ENCODE data around the gene PLEKHH3. TPM values are rescaled to one million over a fixed set of nuclear protein-coding genes. Genes with fewer than 3 reads are reported as not detected.
A peak's percentile ranks its signal among the peaks of the same experiment; 100 is the strongest.

PLEKHH3 gene
- total and polyA plus RNA-seq, 2 experiments from 2014 or later = 20.5 to 33.7 TPM

DNA sequence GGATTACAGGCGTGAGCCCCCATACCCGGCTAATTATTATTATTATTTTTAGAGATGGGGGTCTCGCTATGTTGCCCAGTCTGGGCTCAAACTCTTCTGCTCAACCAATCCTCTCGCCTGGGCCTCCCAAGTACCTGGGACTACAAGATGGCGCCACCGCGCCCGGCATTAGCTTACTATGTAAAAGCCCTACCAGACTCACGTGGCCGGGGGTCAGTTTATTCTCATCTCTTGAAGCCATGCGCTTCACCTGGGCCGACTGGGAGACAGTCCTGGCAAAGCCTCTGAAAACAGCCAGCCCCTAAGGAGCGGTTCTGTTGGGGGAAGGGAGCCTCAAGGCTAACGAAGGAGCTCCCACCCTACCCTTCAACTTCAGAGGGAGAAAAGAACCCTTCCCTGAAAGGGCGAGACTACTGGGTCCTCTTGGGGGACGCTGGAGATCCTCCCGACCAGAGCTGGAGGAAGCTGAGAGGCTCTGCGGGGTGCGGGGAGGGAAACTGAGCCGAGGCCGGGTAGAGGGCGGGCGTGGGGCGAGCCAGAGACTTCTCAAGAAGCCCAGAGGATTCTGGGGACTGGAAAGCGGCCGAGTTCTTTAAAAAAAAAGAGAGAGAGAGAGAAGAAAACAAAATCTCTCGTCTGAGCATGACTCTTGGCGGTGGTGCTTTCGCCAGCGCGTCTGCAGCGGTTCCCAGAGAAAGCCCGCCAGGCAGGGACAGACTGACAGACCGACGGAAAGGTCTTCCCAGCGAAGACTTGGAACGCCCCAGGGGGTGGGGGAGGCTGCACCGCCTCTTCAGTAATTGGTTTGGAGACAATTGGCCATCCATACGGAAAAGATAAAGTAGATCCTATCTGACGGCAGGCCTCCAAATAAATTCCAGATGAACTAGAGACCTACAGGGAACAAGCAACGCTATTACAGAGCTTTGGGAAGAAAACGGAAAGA is 23.3 kb downstream of the PLEKHH3 start:
- Histone ChIP-seq H2AFZ (peak overlapping the region; percentile 97), H3K79me2 (no peaks in the 10 kb centered on the region), H3K4me2 (peak overlapping the region; percentile 85), H3K27ac (peak overlapping the region; percentile 97), H3K36me3 (replicated peaks; ENCODE audit: insufficient read depth, low read depth) (no peaks in the 10 kb centered on the region), H3K4me3 (peak overlapping the region; percentile 26), H3K9me3 (ENCODE audit: low read depth) (no peaks in the 10 kb centered on the region), H3K27me3 (no peaks in the 10 kb centered on the region), H4K20me1 (ENCODE audit: insufficient read depth, poor library complexity, severe bottlenecking) (no peaks in the 10 kb centered on the region), H3K4me1 (ENCODE audit: insufficient read depth) (peaks cover 4% of the 10 kb centered on the region), H3K9me2 (replicated peaks; ENCODE audit: insufficient read depth) (no peaks in the 10 kb centered on the region)
- peak; percentile 68 for DNase-seq (ENCODE audit: low spot score)
- TF ChIP-seq EZH2phosphoT487 (IDR thresholded peaks at IDR 0.05; ENCODE audit: low read depth, severe bottlenecking, unreplicated experiment) (no peak), EZH2 (IDR thresholded peaks at IDR 0.05; ENCODE audit: borderline replicate concordance) (no peak)
- TF ChIP-seq, protein P1, sequence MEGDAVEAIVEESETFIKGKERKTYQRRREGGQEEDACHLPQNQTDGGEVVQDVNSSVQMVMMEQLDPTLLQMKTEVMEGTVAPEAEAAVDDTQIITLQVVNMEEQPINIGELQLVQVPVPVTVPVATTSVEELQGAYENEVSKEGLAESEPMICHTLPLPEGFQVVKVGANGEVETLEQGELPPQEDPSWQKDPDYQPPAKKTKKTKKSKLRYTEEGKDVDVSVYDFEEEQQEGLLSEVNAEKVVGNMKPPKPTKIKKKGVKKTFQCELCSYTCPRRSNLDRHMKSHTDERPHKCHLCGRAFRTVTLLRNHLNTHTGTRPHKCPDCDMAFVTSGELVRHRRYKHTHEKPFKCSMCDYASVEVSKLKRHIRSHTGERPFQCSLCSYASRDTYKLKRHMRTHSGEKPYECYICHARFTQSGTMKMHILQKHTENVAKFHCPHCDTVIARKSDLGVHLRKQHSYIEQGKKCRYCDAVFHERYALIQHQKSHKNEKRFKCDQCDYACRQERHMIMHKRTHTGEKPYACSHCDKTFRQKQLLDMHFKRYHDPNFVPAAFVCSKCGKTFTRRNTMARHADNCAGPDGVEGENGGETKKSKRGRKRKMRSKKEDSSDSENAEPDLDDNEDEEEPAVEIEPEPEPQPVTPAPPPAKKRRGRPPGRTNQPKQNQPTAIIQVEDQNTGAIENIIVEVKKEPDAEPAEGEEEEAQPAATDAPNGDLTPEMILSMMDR (IDR thresholded peaks at IDR 0.05; ENCODE audit: poor library complexity) = no peak
- WGBS (ENCODE audit: low lambda C conversion rate, missing lambda C conversion rate) = 33% methylated on average over 34 of the region's 42 CpGs

GRCh38 chr17:42651392-42651791 is 25.4 kb downstream of the PLEKHH3 start:
- 91% methylated on average over 4 of the region's 4 CpGs for WGBS (ENCODE audit: low lambda C conversion rate, missing lambda C conversion rate)
- Histone ChIP-seq H3K27ac (no peak overlapping the region), H3K9me2 (replicated peaks; ENCODE audit: insufficient read depth) (no peaks in the 10 kb centered on the region), H3K4me3 (no peak overlapping the region), H3K9me3 (ENCODE audit: low read depth) (no peaks in the 10 kb centered on the region), H3K79me2 (no peaks in the 10 kb centered on the region), H3K27me3 (no peaks in the 10 kb centered on the region), H3K4me1 (ENCODE audit: insufficient read depth) (peaks cover 4% of the 10 kb centered on the region), H4K20me1 (ENCODE audit: insufficient read depth, poor library complexity, severe bottlenecking) (no peaks in the 10 kb centered on the region), H2AFZ (no peak overlapping the region), H3K4me2 (no peak overlapping the region), H3K36me3 (replicated peaks; ENCODE audit: insufficient read depth, low read depth) (no peaks in the 10 kb centered on the region)
- TF ChIP-seq, protein P1 (IDR thresholded peaks at IDR 0.05; ENCODE audit: poor library complexity) = no peak
- TF ChIP-seq EZH2phosphoT487 (IDR thresholded peaks at IDR 0.05; ENCODE audit: low read depth, severe bottlenecking, unreplicated experiment) = no peak
- TF ChIP-seq EZH2 (IDR thresholded peaks at IDR 0.05; ENCODE audit: borderline replicate concordance) = no peak
- DNase-seq (ENCODE audit: low spot score) = no peak

DNA sequence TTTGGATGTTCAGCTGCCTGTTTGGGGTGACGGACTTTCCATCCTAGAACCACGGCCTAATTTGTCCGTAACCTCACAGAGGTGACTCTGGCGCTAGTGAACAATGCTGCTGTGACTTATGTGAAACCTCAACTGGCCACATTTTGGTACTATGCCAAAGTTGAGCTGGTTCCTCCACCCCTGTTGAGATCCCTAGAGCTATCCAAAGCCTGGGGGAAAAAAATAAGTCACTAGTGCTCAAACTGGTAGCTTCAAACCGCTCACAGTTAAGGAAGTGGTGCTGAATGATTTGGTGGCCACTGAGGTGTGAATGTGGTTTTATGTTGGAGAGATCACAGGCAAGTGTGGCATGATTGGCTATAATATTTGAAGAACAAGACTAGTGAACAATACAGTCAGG is 29.0 kb downstream of the PLEKHH3 start:
- Histone ChIP-seq H3K36me3 (replicated peaks; ENCODE audit: insufficient read depth, low read depth) (no peaks in the 10 kb centered on the region), H3K27ac (no peak overlapping the region), H3K4me3 (no peak overlapping the region), H3K79me2 (no peaks in the 10 kb centered on the region), H3K9me3 (ENCODE audit: low read depth) (no peaks in the 10 kb centered on the region), H3K4me1 (ENCODE audit: insufficient read depth) (no peaks in the 10 kb centered on the region), H3K4me2 (no peak overlapping the region), H3K9me2 (replicated peaks; ENCODE audit: insufficient read depth) (no peaks in the 10 kb centered on the region), H3K27me3 (no peaks in the 10 kb centered on the region), H4K20me1 (ENCODE audit: insufficient read depth, poor library complexity, severe bottlenecking) (no peaks in the 10 kb centered on the region), H2AFZ (no peak overlapping the region)
- no peak for DNase-seq (ENCODE audit: low spot score)
- 95% methylated on average over 5 of the region's 5 CpGs for WGBS (ENCODE audit: low lambda C conversion rate, missing lambda C conversion rate)
- TF ChIP-seq EZH2phosphoT487 (IDR thresholded peaks at IDR 0.05; ENCODE audit: low read depth, severe bottlenecking, unreplicated experiment) (no peak), EZH2 (IDR thresholded peaks at IDR 0.05; ENCODE audit: borderline replicate concordance) (no peak)
- TF ChIP-seq, protein P1 (IDR thresholded peaks at IDR 0.05; ENCODE audit: poor library complexity) = no peak
